ENCODE measurements around the gene ATP8B1.

- TF ChIP-seq CTCF (IDR thresholded peaks at IDR 0.05) (no peak), ZBTB21 (CRISPR knock-in tag; IDR thresholded peaks at IDR 0.05; ENCODE audit: borderline replicate concordance) (no peak), MXD4 (CRISPR knock-in tag; IDR thresholded peaks at IDR 0.05; ENCODE audit: borderline replicate concordance) (no peak), TEAD1 (CRISPR knock-in tag; IDR thresholded peaks at IDR 0.05) (no peak), ZNF219 (CRISPR knock-in tag; IDR thresholded peaks at IDR 0.05; ENCODE audit: borderline replicate concordance) (no peak)
- TF ChIP-seq, protein P1, sequence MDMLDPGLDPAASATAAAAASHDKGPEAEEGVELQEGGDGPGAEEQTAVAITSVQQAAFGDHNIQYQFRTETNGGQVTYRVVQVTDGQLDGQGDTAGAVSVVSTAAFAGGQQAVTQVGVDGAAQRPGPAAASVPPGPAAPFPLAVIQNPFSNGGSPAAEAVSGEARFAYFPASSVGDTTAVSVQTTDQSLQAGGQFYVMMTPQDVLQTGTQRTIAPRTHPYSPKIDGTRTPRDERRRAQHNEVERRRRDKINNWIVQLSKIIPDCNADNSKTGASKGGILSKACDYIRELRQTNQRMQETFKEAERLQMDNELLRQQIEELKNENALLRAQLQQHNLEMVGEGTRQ (CRISPR knock-in tag; IDR thresholded peaks at IDR 0.05), result no peak
Measured at GRCh38 chr18:57691363-57691762, 111.8 kb downstream of the ATP8B1 start.
